Activated CD4-positive, alpha-beta T cell treated with anti-CD3 and anti-CD28 coated beads, Interleukin-2, amount 10 ng/mL, durations not matched to agents 24 days and 14 days (primary cell): ENCODE measurements around the gene RBMS1. TPM values are rescaled to one million over a fixed set of nuclear protein-coding genes. Genes with fewer than 3 reads are reported as not detected.

Experiments used
- DNase-seq: peaks from one replicate; pipeline ENCODE4 v3.0.0; 2022
- H3K27ac Mint-ChIP-seq: one replicate; pipeline ENCODE4 v1.8.0; 2022; ENCODE audit warnings: mild to moderate bottlenecking, mixed read lengths
- H3K27me3 Mint-ChIP-seq: one replicate; pipeline ENCODE4 v1.8.0; 2022; ENCODE audit warnings: mixed read lengths
- H3K36me3 Mint-ChIP-seq: one replicate; pipeline ENCODE4 v1.8.0; 2022; ENCODE audit warnings: low read depth, mild to moderate bottlenecking, mixed read lengths
- H3K4me1 Mint-ChIP-seq: one replicate; pipeline ENCODE4 v1.8.0; 2021; ENCODE audit warnings: mixed read lengths
- H3K4me3 Mint-ChIP-seq: one replicate; pipeline ENCODE4 v1.8.0; 2022; ENCODE audit warnings: mild to moderate bottlenecking, moderate library complexity, mixed read lengths
- H3K9me3 Mint-ChIP-seq: one replicate; pipeline ENCODE4 v1.8.0; 2021; ENCODE audit warnings: mixed read lengths
- intact Hi-C: fragments of 100-400 bp; cut with micrococcal nuclease; formaldehyde crosslinking; loops from one replicate; pipeline ENCODE4 v1.15.1; 2023
- total RNA-seq: library from RNA; stranded (reverse); gene quantifications from 2 replicates; pipeline ENCODE4 v1.2.3, GENCODE V29; 2022

RBMS1 gene
- total RNA-seq, 1 donor from 2014 or later, result 35.2 TPM

DNA sequence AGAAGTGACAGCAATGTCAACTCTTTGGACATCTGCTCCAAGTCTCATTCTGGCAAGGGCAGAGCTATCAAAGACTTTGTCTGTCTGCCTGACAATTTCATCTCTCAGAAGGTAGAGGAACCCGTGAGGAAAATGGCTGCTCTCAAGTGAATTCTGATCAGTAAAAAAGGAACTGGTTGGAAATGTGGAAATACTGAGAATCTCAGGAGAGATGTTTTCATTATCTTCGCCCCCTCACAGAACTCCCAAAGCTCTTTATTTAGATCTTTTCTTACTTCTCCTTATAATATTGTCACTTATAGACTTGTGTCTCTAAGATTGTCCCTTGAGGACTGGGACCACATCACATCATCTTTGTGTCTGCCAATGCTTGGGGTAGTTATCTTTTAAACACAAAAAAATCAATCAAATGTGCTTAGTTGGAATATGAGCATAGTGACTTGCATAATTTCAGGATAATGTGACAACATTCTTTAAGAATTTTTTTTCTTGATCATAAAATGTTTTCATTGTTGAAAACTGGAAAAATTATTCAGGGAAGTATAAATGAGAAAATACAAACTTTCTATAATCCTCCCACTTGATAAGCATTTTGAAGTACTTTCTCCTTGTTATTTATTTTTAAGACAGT is 225.3 kb downstream of the RBMS1 start:
- peaks cover 43% of the 10 kb centered on the region for H3K4me1 Mint-ChIP-seq
- no peak overlapping the region for H3K4me3 Mint-ChIP-seq
- peaks cover 10% of the 10 kb centered on the region for H3K27me3 Mint-ChIP-seq
- DNase-seq, result no peak
- peaks cover 13% of the 10 kb centered on the region for H3K36me3 Mint-ChIP-seq
- intact Hi-C loops, result loop anchor here (5.0 to 10.0 kb wide), 2 partner anchors 139 to 797 kb away; no protein-coding TSS in a partner anchor
- H3K9me3 Mint-ChIP-seq, result no peaks in the 10 kb centered on the region
- H3K27ac Mint-ChIP-seq, result no peak overlapping the region

DNA sequence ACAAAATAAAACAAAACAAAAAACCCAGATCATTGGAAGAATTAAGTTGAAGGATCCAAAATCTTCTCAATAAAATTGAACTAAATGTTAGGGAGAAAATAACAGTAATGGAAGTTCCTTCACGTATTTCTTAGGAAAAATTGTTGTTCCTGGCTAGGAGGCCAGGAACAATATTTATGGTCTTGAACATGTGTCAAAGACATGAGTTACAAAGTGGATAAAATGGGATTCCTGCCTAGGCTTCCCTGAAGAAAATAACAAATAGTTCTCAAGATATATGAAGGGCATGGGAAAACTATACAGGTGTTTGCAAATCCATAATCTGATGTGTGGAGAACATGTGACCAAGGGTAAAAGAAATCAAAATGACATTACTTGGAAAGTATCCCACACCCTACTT is 225.9 kb downstream of the RBMS1 start:
- Mint-ChIP-seq H3K36me3 (peaks cover 13% of the 10 kb centered on the region), H3K4me1 (peaks cover 40% of the 10 kb centered on the region), H3K27me3 (peaks cover 10% of the 10 kb centered on the region), H3K9me3 (no peaks in the 10 kb centered on the region), H3K4me3 (no peak overlapping the region), H3K27ac (no peak overlapping the region)
- DNase-seq, result no peak
- intact Hi-C loops, result loop anchor here (2.0 to 10.0 kb wide), 3 partner anchors 47 to 797 kb away; no protein-coding TSS in a partner anchor

GRCh38 chr2:160267022-160267421 is 226.6 kb downstream of the RBMS1 start:
- H3K27ac Mint-ChIP-seq, result peak overlapping the region; percentile 26

DNA sequence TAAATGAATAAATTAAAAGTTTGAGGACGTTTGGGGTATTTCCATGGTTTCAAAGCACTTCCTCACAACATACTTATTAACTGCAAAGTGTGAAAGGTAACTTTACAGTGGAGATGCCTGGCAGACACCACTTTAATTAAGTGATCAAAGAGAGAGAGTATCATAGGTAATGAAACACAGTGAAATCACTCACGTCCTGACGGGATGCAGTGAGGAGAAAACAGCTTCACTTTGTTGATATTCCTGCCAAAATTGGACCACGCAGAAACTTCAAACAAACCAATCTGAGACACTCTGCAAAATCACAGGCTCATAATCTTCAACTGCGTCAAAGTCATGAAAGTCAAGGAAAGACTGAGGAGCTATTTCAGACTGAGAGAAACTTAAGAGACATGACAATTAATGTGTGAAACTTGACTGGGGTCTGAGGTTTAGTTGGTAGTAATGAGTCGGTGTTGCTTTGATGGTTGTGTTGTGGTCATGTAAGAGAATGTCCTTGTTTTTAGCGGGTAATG is 227.5 kb downstream of the RBMS1 start:
- intact Hi-C loops, result loop anchor here (1.0 to 10.0 kb wide), 4 partner anchors 28 to 799 kb away; no protein-coding TSS in a partner anchor
- no peak overlapping the region for H3K4me3 Mint-ChIP-seq

More at GRCh38 chr2:160267022-160267421, 226.6 kb downstream of the RBMS1 start:
- intact Hi-C loops, result loop anchor here (2.0 to 10.0 kb wide), 3 partner anchors 46 to 798 kb away; no protein-coding TSS in a partner anchor
- Mint-ChIP-seq H3K27me3 (peaks cover 10% of the 10 kb centered on the region), H3K4me1 (peaks cover 37% of the 10 kb centered on the region), H3K9me3 (no peaks in the 10 kb centered on the region), H3K4me3 (no peak overlapping the region), H3K36me3 (peaks cover 10% of the 10 kb centered on the region)
- no peak for DNase-seq

GRCh38 chr2:160264308-160264707 is 229.3 kb downstream of the RBMS1 start:
- no peaks in the 10 kb centered on the region for H3K36me3 Mint-ChIP-seq
- H3K27ac Mint-ChIP-seq, result no peak overlapping the region
- no peak overlapping the region for H3K4me3 Mint-ChIP-seq
- H3K27me3 Mint-ChIP-seq, result peaks cover 10% of the 10 kb centered on the region
- H3K9me3 Mint-ChIP-seq, result no peaks in the 10 kb centered on the region
- peaks cover 24% of the 10 kb centered on the region for H3K4me1 Mint-ChIP-seq
- intact Hi-C loops, result loop anchor here (10.0 kb wide), 1 partner anchor 800 kb away; no protein-coding TSS in a partner anchor
- no peak for DNase-seq

More for the DNA sequence above, 227.5 kb downstream of the RBMS1 start:
- H3K27me3 Mint-ChIP-seq, result peaks cover 10% of the 10 kb centered on the region
- no peak for DNase-seq
- peaks cover 4% of the 10 kb centered on the region for H3K36me3 Mint-ChIP-seq
- H3K9me3 Mint-ChIP-seq, result no peaks in the 10 kb centered on the region
- H3K27ac Mint-ChIP-seq, result peak overlapping the region; percentile 50
- H3K4me1 Mint-ChIP-seq, result peaks cover 33% of the 10 kb centered on the region

- no peak for DNase-seq
- Mint-ChIP-seq H3K9me3 (no peaks in the 10 kb centered on the region), H3K4me3 (no peak overlapping the region), H3K4me1 (peaks cover 18% of the 10 kb centered on the region), H3K36me3 (no peaks in the 10 kb centered on the region), H3K27ac (no peak overlapping the region), H3K27me3 (no peaks in the 10 kb centered on the region)
- intact Hi-C loops, result loop anchor here (10.0 kb wide), 1 partner anchor 803 kb away; no protein-coding TSS in a partner anchor
Observed at GRCh38 chr2:160261732-160262131, 231.9 kb downstream of the RBMS1 start.

- no peaks in the 10 kb centered on the region for H3K4me1 Mint-ChIP-seq
- intact Hi-C loops, result no loop called here
- no peak overlapping the region for H3K27ac Mint-ChIP-seq
- DNase-seq, result no peak
- no peaks in the 10 kb centered on the region for H3K9me3 Mint-ChIP-seq
- no peak overlapping the region for H3K4me3 Mint-ChIP-seq
- peaks cover 10% of the 10 kb centered on the region for H3K27me3 Mint-ChIP-seq
- H3K36me3 Mint-ChIP-seq, result no peaks in the 10 kb centered on the region
Observed at GRCh38 chr2:160258492-160258805, 235.2 kb downstream of the RBMS1 start.

- no peak for DNase-seq
- Mint-ChIP-seq H3K4me3 (no peak overlapping the region), H3K36me3 (no peaks in the 10 kb centered on the region), H3K9me3 (no peaks in the 10 kb centered on the region), H3K4me1 (no peaks in the 10 kb centered on the region), H3K27me3 (peaks cover 13% of the 10 kb centered on the region), H3K27ac (no peak overlapping the region)
- intact Hi-C loops, result no loop called here
Observed at GRCh38 chr2:160257743-160258491, 235.7 kb downstream of the RBMS1 start.

DNA sequence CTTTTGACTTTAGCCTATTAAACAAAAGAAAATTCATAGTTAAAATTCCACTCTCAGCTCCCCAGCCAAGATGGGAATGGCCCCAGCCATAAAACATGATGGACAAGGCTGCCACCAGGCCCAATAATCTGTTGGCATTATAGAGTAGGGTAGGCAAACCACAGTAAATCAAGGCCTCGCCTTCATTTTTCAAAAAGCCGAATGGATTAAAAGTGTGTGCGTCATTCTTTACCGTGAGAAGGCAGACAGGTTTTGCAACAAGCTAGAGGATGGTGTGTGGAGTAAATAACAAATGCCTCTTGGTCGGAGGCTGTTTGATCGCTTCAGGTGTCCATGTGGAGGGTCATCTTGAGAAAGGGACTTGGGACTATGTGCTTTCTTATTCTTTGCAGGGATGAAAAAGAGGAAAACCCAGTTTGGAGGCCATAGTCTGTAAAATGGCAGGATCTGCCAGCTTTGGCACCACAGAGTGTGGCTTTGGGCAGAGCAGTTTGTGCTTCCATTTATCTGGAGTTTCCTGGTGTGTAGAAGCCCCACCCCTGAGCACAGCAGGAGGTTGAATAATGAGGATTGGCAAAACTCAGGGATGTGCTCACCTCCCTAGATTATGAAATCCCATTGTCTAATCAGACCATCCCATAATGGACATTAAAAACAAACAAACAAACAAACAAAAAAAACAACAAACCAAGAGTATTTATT is 236.4 kb downstream of the RBMS1 start:
- Mint-ChIP-seq H3K4me1 (no peaks in the 10 kb centered on the region), H3K36me3 (no peaks in the 10 kb centered on the region), H3K9me3 (no peaks in the 10 kb centered on the region), H3K27me3 (peaks cover 13% of the 10 kb centered on the region), H3K4me3 (no peak overlapping the region), H3K27ac (no peak overlapping the region)
- DNase-seq, result no peak
- intact Hi-C loops, result no loop called here

- DNase-seq, result no peak
- intact Hi-C loops, result no loop called here
- Mint-ChIP-seq H3K27me3 (peaks cover 14% of the 10 kb centered on the region), H3K36me3 (no peaks in the 10 kb centered on the region), H3K27ac (no peak overlapping the region), H3K4me1 (no peaks in the 10 kb centered on the region), H3K4me3 (no peak overlapping the region), H3K9me3 (no peaks in the 10 kb centered on the region)
Observed at GRCh38 chr2:160256507-160256906, 237.1 kb downstream of the RBMS1 start.

DNA sequence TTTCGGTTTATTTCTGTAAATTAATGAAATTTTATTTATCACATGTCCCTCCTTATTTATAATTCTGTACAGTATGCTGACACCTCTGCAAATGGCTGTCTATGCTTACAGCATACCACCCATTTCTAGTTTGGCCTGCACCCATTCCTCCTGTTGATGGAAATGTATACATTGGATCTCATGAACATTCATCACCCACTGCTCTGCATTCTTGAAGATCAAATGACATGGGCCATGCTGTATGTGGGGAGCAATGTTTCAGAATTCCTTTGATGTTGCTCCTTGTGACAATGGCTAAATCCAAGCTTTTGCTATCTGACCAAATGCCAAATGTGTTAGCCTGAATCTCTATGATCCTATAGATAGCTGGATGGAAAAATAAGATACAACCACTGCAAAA is 238.2 kb downstream of the RBMS1 start:
- no peak overlapping the region for H3K4me3 Mint-ChIP-seq

GRCh38 chr2:160254189-160254762 is 239.3 kb downstream of the RBMS1 start:
- DNase-seq, result no peak
- intact Hi-C loops, result no loop called here
- Mint-ChIP-seq H3K36me3 (no peaks in the 10 kb centered on the region), H3K27ac (no peak overlapping the region), H3K4me1 (no peaks in the 10 kb centered on the region), H3K27me3 (peaks cover 14% of the 10 kb centered on the region), H3K9me3 (no peaks in the 10 kb centered on the region), H3K4me3 (no peak overlapping the region)

More for the DNA sequence above, 238.2 kb downstream of the RBMS1 start:
- Mint-ChIP-seq H3K27me3 (peaks cover 14% of the 10 kb centered on the region), H3K36me3 (no peaks in the 10 kb centered on the region), H3K4me1 (no peaks in the 10 kb centered on the region), H3K27ac (no peak overlapping the region), H3K9me3 (no peaks in the 10 kb centered on the region)
- intact Hi-C loops, result no loop called here
- no peak for DNase-seq

DNA sequence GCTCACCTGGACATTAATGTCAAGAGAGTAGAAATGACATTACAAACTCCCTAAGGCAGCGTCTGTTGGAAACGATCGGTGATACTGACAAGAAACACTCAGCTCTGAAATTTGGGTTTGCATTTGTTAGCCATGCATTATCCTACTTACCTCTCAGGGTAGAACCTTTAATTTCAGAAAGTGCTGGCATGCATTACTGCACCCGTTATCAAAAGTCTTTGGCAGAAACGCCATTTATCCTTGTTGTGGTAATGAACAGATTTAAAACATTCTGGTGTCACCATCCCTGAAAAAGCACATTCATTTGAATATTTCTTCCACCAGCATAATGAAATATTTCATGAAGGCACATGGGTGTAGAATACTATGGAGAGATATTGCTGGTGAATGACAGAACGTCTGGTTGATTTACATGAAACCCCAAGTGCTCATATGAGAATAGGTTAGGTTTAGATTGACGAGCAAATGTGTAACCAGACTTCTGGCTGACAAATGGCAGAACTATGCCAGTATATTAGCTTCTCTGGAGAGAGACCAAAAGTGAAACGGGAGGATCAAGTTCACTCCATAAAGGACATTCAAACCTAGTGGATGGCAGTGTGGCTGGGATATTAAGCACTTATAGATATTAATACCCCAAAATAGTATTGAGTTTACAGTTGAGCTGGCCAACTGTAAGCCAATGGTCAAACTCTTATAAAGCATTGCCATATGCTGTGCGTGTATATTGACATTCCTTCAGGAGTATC is 240.0 kb downstream of the RBMS1 start:
- Mint-ChIP-seq H3K9me3 (no peaks in the 10 kb centered on the region), H3K4me3 (no peak overlapping the region), H3K36me3 (no peaks in the 10 kb centered on the region), H3K27ac (no peak overlapping the region), H3K27me3 (peaks cover 14% of the 10 kb centered on the region), H3K4me1 (no peaks in the 10 kb centered on the region)
- no peak for DNase-seq
- intact Hi-C loops, result no loop called here
